SU-DHL-6 (cell line): ENCODE data around the gene ZCCHC7.
A peak's percentile ranks its signal among the peaks of the same experiment; 100 is the strongest.

Experiments
- H2AFZ ChIP-seq: fragments of 200-600 bp; sonication (generic); 2 replicates; pipeline ENCODE4 v1.6.1; 2014; ENCODE audit warnings: low read depth, mild to moderate bottlenecking, moderate library complexity, mixed read lengths, antibody characterized with exemption, low read length; ENCODE audit not compliant: severe bottlenecking
- H3F3A ChIP-seq: fragments of 200-600 bp; shearing (Covaris generic); 2 replicates; pipeline ENCODE4 v1.6.0; 2016; ENCODE audit warnings: antibody characterized with exemption, mild to moderate bottlenecking; ENCODE audit not compliant: insufficient read depth
- H3K27ac ChIP-seq: fragments of 200-600 bp; sonication (generic); 2 replicates; pipeline ENCODE4 v1.5.1; 2016; ENCODE audit warnings: low read depth, mild to moderate bottlenecking, low read length, moderate library complexity, mixed read lengths
- H3K27me3 ChIP-seq: fragments of 200-600 bp; sonication (generic), shearing (Covaris generic); 2 replicates; pipeline ENCODE4 v1.6.0; 2014; ENCODE audit warnings: mild to moderate bottlenecking, low read length
- H3K36me3 ChIP-seq: fragments of 200-600 bp; sonication (generic); 2 replicates; pipeline ENCODE4 v1.6.1; 2014; ENCODE audit warnings: mild to moderate bottlenecking, low read length, mixed read lengths
- H3K4me2 ChIP-seq: fragments of 300-600, 200-600 bp; shearing (Covaris generic), sonication (generic); 2 replicates; pipeline ENCODE4 v1.6.0; 2014; ENCODE audit warnings: low read length, low read depth, mild to moderate bottlenecking; ENCODE audit not compliant: poor library complexity, severe bottlenecking
- H3K4me3 ChIP-seq: fragments of 200-600 bp; sonication (generic); 2 replicates; pipeline ENCODE4 v1.5.1; 2014; ENCODE audit warnings: antibody characterized with exemption, low read length, mild to moderate bottlenecking, mixed read lengths; ENCODE audit not compliant: insufficient read depth, poor library complexity, severe bottlenecking
- H3K79me2 ChIP-seq: fragments of 200-600 bp; sonication (generic); 2 replicates; pipeline ENCODE4 v1.6.1; 2014; ENCODE audit warnings: mild to moderate bottlenecking, low read length, moderate library complexity; ENCODE audit not compliant: insufficient read depth
- H3K9ac ChIP-seq: fragments of 200-600 bp; sonication (generic); 2 replicates; pipeline ENCODE4 v1.7.0; 2014; ENCODE audit warnings: mild to moderate bottlenecking, low read length
- H3K9me2 ChIP-seq: fragments of 200-600 bp; sonication (generic); replicated peaks from 2 replicates; pipeline ENCODE4 v1.6.1; 2014; ENCODE audit warnings: low read length; ENCODE audit not compliant: insufficient read depth
- H3K9me3 ChIP-seq: fragments of 200-600 bp; sonication (generic); 2 replicates; pipeline ENCODE4 v1.6.1; 2014; ENCODE audit warnings: low read length, mixed read lengths; ENCODE audit not compliant: insufficient read depth
- H4K20me1 ChIP-seq: fragments of 200-600 bp; sonication (generic); 2 replicates; pipeline ENCODE4 v1.6.1; 2014; ENCODE audit warnings: low read depth, mild to moderate bottlenecking, antibody characterized with exemption, low read length, moderate library complexity, mixed read lengths
- EZH2phosphoT487 ChIP-seq: fragments of 200-600 bp; sonication (generic), shearing (Covaris generic); conservative IDR thresholded peaks from 2 replicates; pipeline ENCODE4 v1.6.1; 2018; ENCODE audit warnings: mild to moderate bottlenecking, antibody characterized with exemption, low read length, moderate library complexity, mixed read lengths
- TF ChIP-seq, protein P1 (sequence below): fragments of 200-600 bp; sonication (generic); IDR thresholded peaks from one replicate; pipeline ENCODE4 v1.5.1; 2017; ENCODE audit warnings: antibody characterized with exemption, mild to moderate bottlenecking, low read length, moderate library complexity; ENCODE audit not compliant: insufficient read depth, poor library complexity, severe bottlenecking

ZCCHC7 gene

GRCh38 chr9:37364136-37364535 lies 243.8 kb downstream of the ZCCHC7 start:
- no peak for TF ChIP-seq EZH2phosphoT487
- TF ChIP-seq, protein P1, sequence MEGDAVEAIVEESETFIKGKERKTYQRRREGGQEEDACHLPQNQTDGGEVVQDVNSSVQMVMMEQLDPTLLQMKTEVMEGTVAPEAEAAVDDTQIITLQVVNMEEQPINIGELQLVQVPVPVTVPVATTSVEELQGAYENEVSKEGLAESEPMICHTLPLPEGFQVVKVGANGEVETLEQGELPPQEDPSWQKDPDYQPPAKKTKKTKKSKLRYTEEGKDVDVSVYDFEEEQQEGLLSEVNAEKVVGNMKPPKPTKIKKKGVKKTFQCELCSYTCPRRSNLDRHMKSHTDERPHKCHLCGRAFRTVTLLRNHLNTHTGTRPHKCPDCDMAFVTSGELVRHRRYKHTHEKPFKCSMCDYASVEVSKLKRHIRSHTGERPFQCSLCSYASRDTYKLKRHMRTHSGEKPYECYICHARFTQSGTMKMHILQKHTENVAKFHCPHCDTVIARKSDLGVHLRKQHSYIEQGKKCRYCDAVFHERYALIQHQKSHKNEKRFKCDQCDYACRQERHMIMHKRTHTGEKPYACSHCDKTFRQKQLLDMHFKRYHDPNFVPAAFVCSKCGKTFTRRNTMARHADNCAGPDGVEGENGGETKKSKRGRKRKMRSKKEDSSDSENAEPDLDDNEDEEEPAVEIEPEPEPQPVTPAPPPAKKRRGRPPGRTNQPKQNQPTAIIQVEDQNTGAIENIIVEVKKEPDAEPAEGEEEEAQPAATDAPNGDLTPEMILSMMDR = no peak
- Histone ChIP-seq H3K4me2 (no peak overlapping the region), H3K79me2 (peaks cover 2% of the 10 kb centered on the region; the same call in 1 of the 2 replicates)

GRCh38 chr9:37364751-37365360 lies 244.5 kb downstream of the ZCCHC7 start:
- Histone ChIP-seq H3K9ac (peak overlapping the region; percentile 4; the same call in 1 of the 2 replicates), H3K27me3 (no peaks in the 10 kb centered on the region), H3K9me3 (no peaks in the 10 kb centered on the region), H3F3A (peaks cover 70% of the 10 kb centered on the region), H3K36me3 (peaks cover 6% of the 10 kb centered on the region; the same call in 1 of the 2 replicates), H4K20me1 (no peaks in the 10 kb centered on the region), H3K4me2 (no peak overlapping the region), H3K9me2 (no peaks in the 10 kb centered on the region), H2AFZ (no peak overlapping the region), H3K79me2 (peaks cover 6% of the 10 kb centered on the region; the same call in 1 of the 2 replicates), H3K4me3 (no peak overlapping the region), H3K27ac (peak overlapping the region; percentile 97)
- TF ChIP-seq, protein P1 = peak; percentile 84
- no peak for TF ChIP-seq EZH2phosphoT487

More at GRCh38 chr9:37364136-37364535, 243.8 kb downstream of the ZCCHC7 start:
- Histone ChIP-seq H3F3A (peaks cover 71% of the 10 kb centered on the region), H3K9me3 (no peaks in the 10 kb centered on the region), H3K9me2 (no peaks in the 10 kb centered on the region), H3K4me3 (no peak overlapping the region), H3K27me3 (no peaks in the 10 kb centered on the region), H3K9ac (peak overlapping the region; percentile 4; the same call in 1 of the 2 replicates), H3K36me3 (peaks cover 13% of the 10 kb centered on the region), H3K27ac (peak overlapping the region; percentile 97), H2AFZ (no peak overlapping the region), H4K20me1 (no peaks in the 10 kb centered on the region)

DNA sequence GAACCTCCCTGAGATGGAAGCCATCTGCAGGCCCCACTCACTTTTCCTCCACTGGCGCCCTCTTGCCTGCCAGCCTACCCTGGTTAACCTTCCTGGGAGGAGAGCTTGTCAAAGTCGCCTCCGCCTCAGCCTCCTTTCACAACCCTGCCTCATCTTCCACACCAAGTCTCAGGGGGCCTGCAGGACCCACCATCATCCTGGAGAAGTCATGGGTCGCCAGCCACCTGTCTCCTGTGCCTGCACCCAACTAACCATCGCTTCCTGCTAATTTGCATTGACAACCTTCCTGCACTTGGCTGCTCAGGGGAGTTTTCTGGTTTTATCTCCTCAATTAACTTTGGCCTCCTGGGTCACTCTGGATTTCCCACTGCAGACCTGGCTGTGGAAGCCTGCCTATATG lies 249.3 kb downstream of the ZCCHC7 start:
- peak overlapping the region; percentile 70 for H3K4me2 ChIP-seq
- peak overlapping the region; percentile 43 for H3K4me3 ChIP-seq

More for the DNA sequence above, 249.3 kb downstream of the ZCCHC7 start:
- Histone ChIP-seq H3K9ac (peak overlapping the region; percentile 75), H3K9me2 (no peaks in the 10 kb centered on the region), H4K20me1 (no peaks in the 10 kb centered on the region), H3K79me2 (peaks cover 6% of the 10 kb centered on the region; the same call in 1 of the 2 replicates), H3K9me3 (no peaks in the 10 kb centered on the region), H2AFZ (no peak overlapping the region), H3K36me3 (no peaks in the 10 kb centered on the region), H3F3A (peaks cover 82% of the 10 kb centered on the region), H3K27me3 (no peaks in the 10 kb centered on the region), H3K27ac (peak overlapping the region; percentile 97)
- TF ChIP-seq, protein P1 = no peak
- TF ChIP-seq EZH2phosphoT487 = no peak
